GM18520 (cell line): Measurements from ENCODE around the gene ADTRP.

Experiments
- ATAC-seq: cut with Tn5 transposase; IDR thresholded peaks from one replicate; pipeline ENCODE4 v1.9.1; 2021; ENCODE audit not compliant: unreplicated experiment

The ADTRP gene, protein sequence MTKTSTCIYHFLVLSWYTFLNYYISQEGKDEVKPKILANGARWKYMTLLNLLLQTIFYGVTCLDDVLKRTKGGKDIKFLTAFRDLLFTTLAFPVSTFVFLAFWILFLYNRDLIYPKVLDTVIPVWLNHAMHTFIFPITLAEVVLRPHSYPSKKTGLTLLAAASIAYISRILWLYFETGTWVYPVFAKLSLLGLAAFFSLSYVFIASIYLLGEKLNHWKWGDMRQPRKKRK

DNA sequence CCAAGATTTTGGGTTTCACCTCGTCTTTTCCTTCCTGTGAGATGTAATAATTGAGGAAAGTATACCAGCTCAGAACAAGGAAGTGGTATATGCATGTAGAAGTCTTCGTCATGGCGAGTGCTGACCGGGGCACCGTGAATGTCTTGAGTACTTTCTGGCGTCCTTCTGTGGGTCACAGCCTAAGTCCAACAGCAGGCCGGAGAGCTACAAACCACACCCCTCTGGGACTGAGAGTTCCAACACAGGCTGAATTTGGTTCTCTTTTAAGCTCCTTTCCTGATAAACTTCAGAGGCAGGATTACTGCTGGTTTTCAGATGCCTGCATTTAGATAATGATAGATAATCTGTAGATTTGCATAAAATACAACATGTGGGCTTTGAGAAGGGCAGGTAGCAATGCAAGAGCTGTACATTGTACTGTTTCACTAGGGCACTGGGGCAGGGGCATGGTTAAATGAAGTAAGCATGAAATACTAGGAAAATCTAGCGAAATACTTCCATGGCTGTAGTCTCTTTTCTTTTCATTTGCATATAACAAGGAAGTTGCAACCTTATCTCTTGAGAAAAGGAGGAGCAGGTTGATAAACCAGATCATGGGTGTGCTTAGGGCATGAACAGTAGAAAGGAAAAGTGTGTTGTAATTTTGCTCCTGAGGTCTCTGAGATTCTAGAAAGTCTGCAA lies at the start of gene ADTRP:
TSS of gene ADTRP (minus strand) at position 156 of the 681 bp plus-strand sequence. CDS start at position 112, 44 bp downstream.
- ATAC-seq, result no peak

DNA sequence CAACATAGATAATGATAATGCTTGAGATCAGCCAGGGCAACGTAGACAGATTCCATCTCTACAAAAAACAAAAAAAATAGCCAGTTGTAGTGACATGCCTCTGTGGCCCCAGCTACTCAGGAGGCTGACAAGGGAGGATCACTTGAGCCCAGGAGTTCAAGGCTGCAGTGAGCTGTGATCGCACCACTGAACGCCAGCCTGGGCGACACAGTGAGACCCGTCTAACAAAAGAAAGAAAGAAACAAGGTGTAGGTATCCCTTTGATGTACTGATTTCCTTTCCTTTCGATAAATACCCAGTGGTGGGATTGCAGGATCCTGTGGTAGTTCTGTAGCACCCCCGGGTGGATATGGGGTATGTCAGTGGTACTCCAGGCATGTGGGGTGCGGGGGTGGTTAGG lies 48.2 kb upstream of the ADTRP start:
- ATAC-seq, result no peak

DNA sequence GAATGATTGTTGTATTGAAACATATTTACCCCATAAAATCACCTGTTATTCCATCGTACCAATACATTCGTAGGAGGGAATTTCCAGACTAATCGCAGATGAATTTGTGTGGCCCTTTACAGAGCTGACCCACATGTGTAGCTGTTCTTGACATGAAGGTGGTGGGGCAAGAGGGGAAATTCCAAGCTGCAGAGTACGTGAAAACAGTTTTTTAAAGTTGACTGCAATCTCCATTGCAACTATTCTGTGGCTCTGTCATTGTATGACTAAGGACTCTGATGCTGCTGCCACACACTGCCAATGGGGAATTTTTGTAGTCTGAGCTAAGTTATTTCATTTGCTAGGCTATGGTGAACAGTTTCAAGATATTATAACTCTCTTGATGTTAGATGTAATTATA lies 46.4 kb upstream of the ADTRP start:
- peak; percentile 90 for ATAC-seq

DNA sequence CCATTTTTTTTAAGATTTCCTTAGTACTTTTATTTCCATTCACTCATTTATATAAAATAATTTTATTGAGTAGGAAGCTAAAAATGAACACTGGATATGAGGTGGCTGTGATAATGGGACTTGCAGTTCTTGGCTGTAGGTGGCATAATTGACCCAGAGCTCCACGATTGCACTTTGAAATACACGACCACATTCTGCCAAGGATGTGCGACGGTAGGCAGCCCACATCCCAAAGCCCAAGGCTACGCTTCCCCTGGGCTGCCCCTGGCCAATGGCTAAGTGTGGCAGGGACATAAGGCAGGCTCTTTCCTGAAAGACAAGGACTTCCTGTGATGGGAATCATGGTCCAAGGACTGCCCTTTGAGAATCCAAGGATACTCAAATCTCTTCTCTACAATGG lies 43.7 kb upstream of the ADTRP start:
- no peak for ATAC-seq

DNA sequence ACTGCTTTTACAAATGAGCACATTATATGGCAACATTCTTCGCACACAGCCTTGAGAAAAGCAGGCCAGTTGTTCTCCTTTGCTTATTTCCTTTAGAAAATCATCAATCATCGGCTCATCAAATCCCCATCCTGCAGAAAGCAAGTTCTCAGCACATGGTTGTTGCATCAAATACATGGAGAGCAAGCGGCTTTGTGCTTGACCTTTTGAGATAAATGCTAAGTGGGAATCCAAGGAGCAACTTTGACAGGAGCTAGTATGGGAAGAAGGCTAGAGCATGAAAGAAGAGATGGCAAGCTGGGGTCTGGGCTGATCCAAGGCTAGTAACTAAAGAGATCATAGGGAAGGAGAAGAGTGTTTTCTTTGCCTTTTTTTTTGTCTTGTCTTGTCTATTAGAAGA lies 43.2 kb upstream of the ADTRP start:
- ATAC-seq, result no peak

DNA sequence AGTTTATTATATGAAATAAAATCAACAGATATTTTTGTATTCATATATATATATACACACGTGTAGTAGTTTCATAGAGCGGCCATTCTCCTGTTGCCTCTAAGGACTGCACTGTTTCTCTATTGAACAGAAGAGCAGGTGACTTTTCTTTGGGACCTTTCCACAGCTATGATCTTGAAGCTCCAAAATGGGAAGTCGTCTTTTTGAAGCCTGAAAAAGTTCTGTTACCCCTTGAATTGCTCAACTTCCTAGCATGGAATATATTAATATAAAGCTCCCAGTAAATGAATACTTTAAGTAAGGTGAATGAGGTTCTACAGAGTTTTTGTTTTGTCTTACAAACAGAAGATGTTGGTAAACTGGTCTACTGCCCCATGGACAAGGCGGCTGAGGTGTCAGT lies 42.2 kb upstream of the ADTRP start:
- ATAC-seq, result no peak

DNA sequence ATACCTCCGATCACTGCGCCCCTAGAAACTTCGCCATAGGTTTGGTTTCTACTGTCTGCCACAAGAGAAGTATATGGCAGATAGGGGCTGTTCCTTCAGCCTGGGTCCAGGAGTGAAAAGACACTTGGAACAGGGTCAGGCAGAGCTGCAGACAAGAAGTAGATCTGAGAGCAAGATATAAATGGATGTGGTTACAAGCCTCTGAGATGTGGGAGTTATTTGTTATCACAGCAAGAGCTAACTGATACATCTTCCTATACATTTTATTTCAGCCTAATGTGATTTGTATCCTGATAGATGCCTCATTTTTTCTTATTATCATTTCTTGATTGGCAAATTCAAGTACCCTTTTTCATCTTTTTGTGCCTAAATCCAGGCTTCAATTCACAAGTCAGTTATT lies 40.9 kb upstream of the ADTRP start:
- ATAC-seq, result no peak

DNA sequence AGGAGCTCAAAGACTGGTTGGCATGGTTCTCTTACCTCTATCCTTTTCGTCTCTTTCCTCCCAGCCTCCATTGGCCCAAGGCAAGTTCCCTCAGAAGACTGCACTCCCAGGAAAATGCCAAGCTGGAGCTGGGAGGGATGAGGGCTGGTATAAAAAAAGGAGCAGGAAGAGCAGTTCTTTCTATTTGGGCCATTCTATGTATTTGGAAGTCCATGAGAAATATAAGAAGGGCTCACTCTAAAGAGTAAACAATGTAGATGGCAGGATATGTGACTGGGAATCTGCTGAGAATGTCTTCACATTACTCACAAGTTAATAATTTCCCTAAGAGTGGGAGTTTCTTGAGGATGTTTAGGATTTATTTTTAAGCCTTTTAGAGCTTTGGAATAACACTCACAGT lies 36.6 kb upstream of the ADTRP start:
- ATAC-seq, result no peak

DNA sequence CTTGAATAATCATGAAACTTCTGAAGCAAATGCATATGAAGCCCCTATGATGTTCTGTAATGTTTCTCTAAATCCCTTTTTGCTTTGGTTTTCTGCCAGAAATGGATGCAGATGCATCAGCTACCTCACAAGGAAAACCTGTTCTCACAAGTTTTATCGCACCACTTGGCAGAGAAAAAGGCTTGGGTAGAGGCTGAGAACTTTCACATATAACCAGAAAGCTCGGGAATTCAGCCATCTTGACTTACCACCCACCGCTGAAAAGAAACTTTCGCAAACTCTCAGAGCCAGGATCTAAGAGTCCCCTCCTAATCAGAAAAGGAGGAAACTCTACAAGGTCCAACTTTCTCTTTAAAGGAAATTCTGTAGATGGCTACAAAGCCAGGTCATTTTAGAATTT lies 36.2 kb upstream of the ADTRP start:
- no peak for ATAC-seq

DNA sequence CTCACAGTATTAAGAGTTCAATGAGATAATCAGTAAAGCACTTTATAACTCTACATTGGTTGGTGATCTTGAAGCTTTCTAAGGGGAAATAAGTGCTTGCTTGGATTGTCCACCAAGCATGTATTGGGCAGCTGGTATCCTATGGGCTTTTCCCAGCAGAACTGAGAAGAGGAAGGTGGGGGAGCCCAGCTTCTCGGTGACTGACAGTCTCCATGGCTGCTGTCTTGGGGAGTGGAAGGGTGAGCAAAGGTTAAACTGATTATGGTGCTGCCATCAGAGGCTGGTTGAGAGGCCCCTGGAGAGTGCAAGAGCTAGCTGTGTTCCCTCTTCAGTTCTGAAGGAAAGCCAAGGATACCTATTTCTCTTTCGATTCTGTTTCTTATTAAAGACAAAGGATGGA lies 35.5 kb upstream of the ADTRP start:
- ATAC-seq, result no peak

DNA sequence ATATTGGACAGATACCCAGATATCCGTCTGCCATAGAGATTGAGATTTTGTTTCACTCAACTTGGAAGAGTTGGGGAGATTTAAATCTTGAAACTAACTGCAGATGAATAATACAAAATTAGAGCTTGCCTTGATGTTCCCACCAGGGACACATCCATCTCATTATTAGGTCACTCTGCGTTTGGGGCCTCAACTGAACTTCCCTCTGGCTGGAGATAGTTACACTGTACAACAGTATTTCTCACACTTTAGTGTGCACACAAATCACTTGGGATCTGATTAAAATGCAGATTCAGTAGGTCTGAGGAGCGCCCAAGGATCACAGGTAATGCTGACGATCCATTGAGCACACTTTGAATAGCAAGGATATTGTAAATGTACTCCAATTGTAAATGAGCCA lies 35.0 kb upstream of the ADTRP start:
- ATAC-seq, result no peak

DNA sequence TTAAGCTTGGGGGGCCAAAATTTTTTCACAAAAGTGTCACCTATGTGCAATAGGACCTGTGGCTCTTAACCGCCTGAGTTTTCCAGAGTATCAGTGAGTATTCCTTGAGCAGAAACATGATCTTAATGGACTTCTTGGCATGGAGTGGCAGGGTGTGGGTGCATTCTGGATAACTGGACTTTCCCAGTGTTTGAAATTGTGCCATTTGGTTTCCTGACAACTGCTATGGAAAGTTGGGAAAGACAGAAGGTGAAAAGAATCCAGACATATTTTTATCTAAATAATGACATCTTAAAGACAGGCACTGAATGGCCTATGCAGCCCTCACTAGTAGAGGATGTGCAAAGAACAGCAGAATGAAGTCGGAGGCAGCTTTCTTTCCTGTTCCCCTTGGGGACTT lies 34.3 kb upstream of the ADTRP start:
- no peak for ATAC-seq

DNA sequence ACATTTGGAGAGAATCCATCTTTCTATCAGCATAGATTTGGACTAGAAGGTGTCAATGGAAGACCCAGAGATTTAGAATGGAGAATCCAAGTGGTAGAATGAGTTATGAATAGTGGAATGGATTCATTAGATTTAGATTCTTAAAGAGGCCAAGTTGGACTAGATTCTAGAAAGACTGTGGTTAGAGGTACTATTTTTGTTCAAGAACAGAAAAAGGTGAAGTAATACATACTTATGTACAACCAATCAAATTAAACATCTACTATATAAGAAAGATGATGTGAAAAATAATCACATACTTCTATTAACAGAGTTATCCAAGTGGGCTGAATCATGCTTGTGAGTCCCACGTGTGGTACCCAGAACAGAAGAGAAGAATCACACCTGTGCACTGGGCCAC lies 33.8 kb upstream of the ADTRP start:
- ATAC-seq, result no peak

DNA sequence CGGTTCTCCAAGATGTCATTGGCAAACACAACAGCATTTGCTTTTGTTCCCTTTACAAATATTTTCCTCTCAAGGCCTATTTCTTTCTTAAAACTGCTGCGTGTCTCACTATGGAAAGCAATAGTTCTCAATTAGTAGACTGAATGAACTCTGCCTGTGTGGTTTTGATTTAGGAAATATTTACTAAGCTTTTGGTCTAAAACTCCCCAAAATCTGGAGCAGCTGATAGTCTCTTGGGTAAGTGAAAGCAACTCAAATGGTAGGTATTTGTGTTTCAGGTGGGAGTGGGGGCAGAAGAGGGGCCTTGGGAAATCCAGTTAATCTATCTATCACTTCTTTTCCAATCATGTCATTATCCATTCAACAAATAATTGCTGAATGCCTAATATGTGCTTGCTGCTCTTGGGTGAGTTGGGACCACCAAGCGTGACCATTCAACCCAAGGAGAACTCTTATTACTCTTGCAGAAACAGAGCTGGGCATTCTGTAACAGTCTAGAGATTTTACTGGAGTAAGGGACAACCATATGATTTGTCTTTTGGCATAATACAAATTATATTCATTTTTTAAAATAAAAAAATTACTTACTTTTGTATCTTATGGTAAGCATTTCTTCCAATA lies 33.2 kb upstream of the ADTRP start:
- no peak for ATAC-seq

DNA sequence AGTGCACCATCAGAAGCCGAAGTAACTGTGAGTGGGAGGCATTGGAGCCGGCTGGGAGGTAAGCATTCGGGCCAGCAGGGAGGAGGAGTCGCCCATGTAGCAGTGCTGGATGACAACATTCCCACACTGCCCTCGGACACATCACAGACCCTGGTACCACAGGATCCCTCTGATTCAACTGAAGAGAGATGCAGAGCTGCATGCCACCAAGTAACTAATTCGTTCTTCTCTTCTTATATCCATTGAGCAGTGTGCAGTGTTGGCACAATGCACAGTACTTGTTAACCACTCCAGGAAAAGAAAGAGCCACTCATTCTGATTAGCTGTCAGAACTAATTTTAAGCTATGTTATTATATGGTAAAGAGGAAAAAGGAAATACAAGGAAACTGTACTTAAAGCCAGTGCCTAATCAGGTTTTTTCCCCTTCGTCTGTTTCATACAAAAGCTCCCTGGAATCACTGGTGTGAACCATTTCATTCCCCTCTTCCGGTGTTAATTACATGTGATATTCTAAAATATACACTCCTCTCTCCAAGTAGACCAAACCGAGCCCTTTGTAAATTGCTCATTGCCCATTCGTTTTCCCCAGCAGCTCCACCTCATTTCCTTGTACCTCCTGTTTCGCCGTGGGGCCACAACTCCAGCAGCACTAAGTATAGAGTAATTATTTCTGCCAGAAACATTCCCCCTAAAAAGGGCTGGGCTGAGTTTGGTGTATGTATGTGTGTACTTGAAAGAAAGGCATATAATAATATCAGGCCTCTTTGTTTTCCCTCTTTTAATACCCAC lies 32.4 kb upstream of the ADTRP start:
- no peak for ATAC-seq

DNA sequence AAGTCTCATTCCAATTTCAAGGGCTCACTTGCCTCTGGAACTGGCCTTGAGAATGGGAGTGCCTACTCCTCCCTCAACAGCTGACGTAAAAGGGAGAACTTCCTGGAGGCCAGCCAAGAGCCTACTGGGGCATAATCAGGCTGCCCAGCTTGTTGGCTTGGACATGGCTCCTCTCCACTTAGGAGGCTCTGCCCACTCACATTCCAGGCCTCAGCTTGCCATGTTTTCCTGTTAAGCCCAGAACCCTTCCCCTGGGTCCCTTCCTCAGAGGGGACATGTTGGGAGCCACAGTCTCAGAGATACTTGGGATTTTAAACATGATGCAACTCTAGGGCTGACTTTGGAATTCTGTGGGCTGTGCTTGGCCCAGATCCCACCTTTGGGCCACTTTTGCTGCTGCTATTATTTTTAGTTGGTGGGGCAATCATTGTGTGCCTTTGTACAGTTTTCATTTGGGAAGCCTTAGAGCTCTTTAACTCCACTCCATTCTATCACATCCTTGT lies 31.5 kb upstream of the ADTRP start:
- no peak for ATAC-seq

DNA sequence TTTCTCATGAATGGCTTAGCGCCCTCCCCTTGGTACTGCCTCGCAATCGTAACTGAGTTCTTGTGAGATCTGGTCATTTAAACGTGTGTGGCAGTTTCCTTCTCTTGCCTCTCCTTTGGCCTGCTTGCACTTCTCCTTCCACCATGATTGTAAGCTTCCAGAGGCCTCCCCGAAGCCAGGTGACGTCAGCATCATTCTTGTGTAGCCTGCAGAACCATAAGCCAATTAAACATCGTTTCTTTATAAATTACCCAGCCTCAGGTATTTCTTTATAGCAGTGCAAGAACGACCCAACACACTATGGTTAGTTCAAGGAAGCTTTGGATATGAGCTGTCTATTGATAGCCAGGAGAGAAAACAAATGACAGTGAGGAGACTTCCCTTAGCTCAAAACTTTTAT lies 29.5 kb upstream of the ADTRP start:
- no peak for ATAC-seq

DNA sequence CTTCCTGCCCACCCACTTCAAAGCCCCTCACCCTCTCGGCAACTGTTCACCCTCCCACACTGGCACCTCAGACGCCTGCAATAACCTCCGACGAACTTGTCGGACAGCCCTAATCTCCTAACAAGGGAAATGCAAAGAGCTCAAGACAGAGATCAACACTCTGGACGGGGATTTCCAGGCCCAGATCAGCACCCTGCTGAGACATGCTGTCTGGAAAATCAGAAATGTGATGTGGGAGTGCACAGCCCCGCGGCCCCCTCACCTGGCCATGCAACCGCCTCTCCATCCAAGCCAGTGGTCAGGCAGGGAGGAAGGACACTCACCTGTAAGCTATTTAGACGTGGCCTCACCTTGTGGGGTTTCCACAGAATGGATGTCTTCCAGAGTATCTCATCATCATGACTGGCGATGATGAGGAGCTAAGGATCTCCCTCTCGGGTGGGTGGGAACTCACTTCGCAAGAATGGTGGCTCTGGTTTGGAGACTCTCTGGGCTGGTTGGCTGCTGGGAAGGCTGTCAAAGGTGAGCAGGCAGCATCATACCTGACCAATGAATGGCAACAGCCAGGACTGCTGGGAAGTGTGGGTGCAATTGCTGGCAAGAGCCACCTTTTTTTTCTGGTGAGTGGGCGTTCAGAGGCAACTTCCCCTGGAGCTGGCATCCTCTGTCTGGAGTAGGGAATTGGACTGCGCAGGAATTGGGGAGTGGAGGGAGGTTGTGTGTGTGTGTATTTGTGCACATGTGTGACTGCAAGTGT lies 28.1 kb upstream of the ADTRP start:
- ATAC-seq, result no peak

DNA sequence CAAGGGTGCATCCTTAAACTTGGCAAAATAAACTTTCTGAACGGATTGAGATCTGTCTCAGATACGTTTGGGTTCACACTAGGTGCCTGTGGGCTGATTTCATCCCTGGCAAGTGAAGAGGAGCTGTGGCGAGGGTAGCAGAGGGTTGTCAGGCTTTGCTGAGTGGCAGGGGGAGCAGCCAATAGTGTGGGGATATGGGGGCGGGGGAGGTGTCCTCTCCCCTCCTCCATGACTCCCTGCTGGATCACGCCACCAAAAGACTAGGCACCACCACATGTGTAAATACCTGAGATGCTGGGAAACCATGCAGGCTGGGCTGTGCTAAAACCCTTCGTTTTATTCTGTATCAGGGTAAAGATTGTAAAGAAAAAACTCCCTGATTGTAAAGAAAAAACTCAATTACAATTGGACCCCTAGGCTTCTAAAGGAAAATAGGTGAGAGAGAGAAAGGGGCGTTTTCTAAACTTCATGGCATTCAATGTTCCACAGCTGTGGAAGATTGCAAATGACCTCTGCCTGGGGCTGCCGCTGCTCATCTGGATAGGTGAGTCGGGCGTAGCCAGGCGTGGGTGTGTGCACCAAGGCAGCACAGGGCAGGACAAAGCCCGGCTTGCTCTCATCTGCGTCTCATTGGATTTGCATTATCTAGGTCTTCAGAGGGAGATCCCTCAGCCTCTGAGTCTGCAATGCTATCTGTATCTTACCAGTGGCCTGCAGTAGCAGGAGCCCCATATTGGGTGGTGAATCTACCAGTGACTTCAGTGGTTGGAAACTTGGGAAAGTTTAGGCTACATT lies 26.9 kb upstream of the ADTRP start:
- ATAC-seq, result no peak

DNA sequence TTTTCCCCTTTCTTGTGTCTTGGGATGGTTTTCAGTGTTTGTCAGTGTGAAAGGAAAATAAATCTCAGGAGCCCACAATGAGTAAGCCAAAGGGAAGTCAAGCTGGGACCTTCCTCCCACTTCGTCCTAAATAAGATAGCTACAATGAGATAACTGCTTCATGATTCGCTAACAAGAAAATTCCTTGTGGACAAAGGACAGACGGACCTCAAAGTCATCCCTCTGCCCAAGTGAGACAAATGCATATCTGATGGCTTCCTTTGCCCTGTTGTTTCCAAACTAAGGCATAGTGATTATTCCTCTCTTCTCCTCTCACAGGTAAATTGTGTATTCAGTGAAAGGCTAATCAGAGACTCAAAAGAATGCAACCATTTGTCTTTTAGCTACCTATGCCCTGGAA lies 26.1 kb upstream of the ADTRP start:
- ATAC-seq, result no peak
